Activated naive CD4-positive, alpha-beta T cell (primary cell): ENCODE measurements around the gene SLC17A8.

ENCODE experiments used
- DNase-seq, 4 experiments: peaks; one replicate each; lab custom pipeline; 2025; lab: John Stamatoyannopoulos, UW

Gene SLC17A8

GRCh38 chr12:100371146-100371545 lies 14.3 kb downstream of the SLC17A8 start:
- DNase-seq = no peak

GRCh38 chr12:100372853-100373640 lies 16.2 kb downstream of the SLC17A8 start:
- DNase-seq = no peak

DNA sequence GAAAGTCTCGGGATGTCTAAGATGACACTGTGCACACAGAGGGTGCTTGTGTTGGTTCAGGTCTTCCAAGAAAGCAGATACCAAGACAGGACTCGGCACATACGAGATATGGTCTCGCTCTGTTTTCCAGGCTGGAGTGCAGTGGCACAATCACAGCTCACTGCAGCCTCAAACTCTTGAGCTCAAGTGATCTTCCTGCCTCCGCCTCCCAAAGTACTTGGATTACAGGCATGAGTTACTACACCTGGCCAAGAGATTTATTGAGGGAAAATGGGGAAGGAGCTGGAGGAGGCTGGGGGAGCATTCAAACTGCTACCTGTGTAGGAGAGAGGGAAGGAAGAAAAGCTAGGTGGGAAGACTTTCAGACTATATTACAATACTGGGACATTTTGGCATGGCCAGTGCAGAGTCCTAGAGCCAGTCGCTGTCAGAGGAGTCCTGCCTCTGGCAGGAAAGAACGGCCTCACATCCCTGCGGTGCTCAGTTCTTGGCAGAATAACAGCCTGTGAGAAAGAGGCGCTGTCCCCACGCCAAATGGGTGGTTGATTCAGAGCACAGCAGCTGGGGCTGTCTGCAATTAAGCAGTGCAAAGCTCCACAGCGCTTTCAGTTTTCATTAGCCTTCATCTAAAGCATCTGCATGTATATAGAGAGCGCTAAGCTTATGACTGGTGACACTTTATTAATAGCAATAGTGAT lies 18.3 kb downstream of the SLC17A8 start:
- no peak for DNase-seq

GRCh38 chr12:100376161-100376560 lies 19.3 kb downstream of the SLC17A8 start:
- no peak for DNase-seq

DNA sequence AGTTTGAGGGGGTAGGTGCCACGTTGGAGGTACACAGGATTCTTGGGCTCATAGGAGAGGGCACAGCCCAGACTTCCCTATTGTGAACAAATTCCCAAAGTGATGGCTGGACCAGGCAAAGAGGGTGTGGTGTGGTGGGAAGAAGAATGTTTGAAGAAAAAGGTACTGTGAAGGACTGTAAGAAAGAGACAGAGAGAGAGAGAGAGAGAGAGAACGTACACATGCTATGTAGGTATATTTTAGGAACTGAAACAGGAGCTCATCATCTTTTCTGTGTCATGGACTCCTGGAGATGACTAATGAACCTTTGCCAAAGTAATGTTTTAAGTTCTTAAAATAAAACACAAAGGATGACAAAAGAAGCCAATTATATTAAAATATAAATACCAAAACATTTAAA lies 24.5 kb downstream of the SLC17A8 start:
- no peak for DNase-seq

GRCh38 chr12:100382338-100382737 lies 25.5 kb downstream of the SLC17A8 start:
- no peak for DNase-seq

DNA sequence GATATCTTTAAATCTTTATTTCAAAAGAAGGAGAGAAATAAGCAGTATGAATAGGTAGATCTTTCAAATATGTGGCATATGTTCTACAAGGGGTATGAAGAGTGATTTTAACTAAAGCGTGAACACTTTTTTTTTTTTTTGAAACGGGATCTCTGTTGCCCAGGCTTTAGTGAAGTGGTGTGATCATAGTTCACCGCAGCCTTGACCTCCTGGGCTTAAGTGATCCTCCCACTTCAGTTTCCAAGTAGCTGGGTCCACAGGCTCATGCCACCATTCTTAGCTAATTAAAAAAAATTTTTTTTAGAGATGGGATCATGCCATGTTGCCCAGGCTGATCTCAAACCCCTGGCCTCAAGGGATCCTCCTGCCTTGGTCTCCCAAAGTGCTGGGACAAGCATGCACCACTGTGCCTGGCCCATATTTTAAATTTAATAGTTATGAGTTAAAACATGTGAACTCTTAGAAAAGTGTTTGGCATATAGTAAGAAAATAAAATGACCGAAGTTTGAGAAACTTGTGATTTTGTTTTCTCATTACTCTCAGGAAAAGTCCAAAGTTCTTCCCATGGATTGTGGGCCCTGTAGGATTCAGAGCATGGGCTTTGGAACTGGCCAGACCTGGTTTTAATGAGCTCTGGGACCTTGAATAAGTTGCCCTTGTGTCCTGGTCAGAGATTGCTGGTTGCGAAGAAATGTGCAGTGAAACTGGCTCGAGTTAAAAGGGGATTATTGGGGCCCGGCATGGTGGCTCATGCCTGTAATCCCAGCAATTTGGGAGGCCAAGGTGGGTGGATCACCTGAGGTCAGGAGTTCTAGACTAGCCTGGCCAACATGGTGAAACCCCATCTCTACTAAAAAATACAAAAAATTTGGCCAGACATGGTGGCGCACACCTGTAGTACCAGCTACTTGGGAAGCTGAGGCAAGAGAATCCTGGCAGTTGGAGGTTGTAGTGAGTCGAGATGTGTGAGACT lies 27.0 kb downstream of the SLC17A8 start:
- no peak for DNase-seq

DNA sequence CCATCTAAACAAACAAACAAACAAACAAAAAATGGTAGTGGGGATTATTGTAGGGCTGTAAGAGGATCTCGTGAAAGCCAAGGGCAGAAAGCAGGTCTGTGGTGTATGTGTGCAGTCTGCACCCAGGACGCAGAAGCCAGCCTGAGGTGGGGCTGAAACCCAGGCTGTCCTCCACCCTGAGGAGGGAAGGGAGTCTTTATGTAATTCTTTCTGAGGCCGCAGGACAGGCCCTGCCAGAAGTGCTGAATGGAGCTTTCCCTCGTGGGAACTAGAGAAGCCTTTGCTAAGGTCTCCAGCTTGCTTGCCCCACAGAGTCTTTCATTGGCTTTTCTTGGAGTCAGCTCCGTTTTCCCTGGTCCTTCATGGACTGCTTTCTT lies 27.7 kb downstream of the SLC17A8 start:
- no peak for DNase-seq

DNA sequence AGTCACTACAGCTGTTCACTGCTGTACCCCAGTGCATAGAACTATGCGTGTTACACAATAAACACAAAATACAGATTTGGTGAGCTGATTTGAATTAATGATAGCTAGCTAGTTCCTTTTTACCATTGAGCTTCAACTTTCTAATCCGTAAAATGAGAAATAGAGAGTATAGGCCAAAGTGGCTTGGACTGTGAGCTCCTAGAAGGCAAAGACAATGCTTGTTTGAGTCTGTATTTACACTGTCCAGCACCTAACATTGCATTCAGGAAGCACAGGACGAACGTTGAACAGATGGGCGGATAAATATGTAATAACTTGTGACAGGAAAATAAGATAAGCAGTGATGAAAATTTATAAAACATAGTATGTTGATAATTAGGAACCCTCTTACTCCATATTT lies 31.5 kb downstream of the SLC17A8 start:
- no peak for DNase-seq

GRCh38 chr12:100391856-100392255 lies 35.0 kb downstream of the SLC17A8 start:
- no peak for DNase-seq

GRCh38 chr12:100393200-100393599 lies 36.3 kb downstream of the SLC17A8 start:
- DNase-seq = no peak

- DNase-seq = no peak
These were observed 38.9 kb downstream of the SLC17A8 start for GRCh38 chr12:100395811-100396210.

- no peak for DNase-seq
These were observed 41.4 kb downstream of the SLC17A8 start for GRCh38 chr12:100398307-100398706.

DNA sequence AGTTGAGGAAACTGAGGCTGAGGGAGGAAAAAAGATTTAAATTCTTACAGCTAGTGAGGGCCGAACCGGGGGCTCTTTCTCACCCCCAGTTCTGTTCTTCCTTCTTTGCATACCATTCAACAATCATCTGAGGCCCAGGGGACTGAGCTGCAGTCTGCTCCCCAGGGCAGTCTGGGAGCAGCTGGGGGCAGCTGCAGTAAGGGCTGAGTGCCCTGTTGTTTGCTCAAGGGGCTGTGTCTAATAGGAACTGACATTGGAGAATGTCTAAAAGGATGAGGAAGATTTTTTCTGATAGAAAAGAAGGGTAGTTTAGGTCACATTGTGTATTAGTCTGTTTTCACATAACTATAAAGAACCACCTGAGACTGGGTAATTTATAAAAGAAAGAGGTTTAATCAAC lies 42.2 kb downstream of the SLC17A8 start:
- DNase-seq = no peak

GRCh38 chr12:100401660-100402059 lies 44.8 kb downstream of the SLC17A8 start:
- DNase-seq = no peak

DNA sequence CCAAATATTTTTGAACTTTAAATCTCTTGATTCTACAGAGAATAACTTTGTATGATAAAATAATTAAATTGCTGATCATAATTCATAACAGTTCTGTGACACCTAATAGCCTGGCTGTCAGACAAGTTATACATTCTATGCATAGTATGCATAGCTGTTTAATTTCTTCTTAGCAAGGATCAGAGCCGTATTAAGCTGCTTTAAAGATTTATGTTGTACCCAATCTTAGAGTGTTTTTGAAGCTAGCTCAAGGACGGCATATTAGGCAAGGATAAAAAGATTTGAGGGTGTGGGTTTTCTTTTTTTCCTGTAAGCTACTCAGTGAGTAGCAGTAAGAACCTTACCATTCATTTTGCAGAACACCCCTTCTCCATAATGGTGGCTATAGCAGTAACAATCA lies 45.9 kb downstream of the SLC17A8 start:
- no peak for DNase-seq

DNA sequence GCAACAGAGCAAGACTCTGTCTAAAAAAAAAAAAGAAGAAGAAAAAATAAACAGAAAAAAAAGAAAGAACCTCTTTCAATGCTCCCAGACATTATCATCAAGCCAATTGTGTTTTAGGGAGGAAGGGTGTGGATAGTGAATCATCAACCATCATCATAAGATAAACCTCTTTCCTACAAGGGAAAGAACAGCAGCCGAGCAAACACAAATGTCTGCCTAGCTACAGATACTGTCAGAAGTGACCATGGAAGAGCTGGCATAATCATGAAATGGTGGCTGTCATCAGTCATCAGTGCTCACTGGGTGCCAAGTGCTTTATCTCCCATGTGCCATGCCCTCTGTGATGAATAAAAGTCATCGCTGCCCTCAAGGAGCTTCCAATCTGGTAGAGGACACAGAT lies 46.6 kb downstream of the SLC17A8 start:
- no peak for DNase-seq

DNA sequence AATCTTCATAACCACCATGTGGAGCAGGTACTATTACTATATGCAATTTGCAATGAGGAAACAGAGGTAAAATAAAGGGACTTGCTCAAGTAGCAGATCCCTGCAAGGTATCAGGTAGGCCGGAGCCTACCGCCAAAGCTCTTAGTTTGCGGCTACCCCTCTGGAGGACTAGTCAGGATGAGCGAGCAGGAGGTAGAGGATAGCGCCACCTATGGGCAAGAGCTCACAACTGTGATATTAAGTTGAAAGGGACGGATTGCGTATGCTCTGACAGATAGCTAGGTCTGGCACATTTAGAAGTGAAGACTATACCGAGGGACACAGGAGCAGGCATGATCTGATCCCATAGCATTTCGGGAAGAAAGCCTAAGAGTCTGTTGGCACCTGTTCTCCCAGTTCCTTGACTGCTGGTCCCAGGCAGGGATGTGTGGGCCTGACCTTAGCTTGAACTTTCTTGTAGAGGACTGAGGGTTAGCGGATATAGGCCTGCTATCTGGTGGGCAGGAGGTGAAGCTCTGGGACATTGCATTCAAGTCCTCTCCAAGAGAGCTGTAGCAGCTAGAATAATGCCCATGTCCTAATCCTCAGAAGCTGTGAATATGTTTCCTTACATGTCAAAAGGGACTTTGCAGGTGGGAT lies 48.0 kb downstream of the SLC17A8 start:
- peak in 1 of 4 experiments; percentile 2 for DNase-seq

- no peak for DNase-seq
These were observed 56.1 kb downstream of the SLC17A8 start for GRCh38 chr12:100413001-100413400.

- no peak for DNase-seq
These were observed 57.9 kb downstream of the SLC17A8 start for GRCh38 chr12:100414739-100415138.

- no peak for DNase-seq
These were observed 65.8 kb downstream of the SLC17A8 start for GRCh38 chr12:100422646-100423045.

DNA sequence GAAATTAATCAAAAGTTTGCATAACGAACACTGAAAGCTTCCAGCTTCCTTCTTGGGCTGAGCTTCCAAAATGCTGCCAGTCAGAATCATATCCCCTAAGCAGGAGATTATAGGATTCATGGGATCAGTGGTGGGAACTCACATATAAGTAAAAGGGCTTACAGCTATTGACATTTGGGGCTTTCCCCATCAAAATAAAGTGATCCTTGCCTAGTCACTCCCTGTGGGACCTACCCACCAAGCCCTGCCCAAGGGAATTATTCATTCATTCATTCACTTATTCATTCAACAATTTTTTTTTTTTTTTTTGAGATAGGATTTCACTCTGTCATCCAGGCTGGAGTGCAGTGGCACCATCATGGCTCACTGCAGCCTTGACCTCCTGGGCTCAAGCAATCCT lies 69.3 kb downstream of the SLC17A8 start:
- DNase-seq = no peak
